T-cell (primary cell): ENCODE results near the gene TEX36. TPM values are rescaled to one million over a fixed set of nuclear protein-coding genes. Genes with fewer than 3 reads are reported as not detected.

Source experiments
- ATAC-seq, 4 experiments: fragments of 200-7000 bp in 3 of 4; fragments of 150-1000 bp in 1 of 4; cut with Tn5 transposase; replicated peaks in 1 of 4; 1 replicate in 3 of 4; 2 replicates in 1 of 4; pipeline ENCODE4 v1.10.0; 2021; ENCODE audit warnings: moderate library complexity in 3 of 4, mild to moderate bottlenecking in 2 of 4, moderate number of reproducible peaks in 1 of 4
- CTCF ChIA-PET, 2 donors: fragments of 300-600 bp; sonication (Branson Sonifier 250); formaldehyde crosslinking; loops; one replicate each; lab custom pipeline; 2022; ENCODE audit warnings: antibody characterized with exemption in 2 of 2; lab: Charles Lee
- POLR2A ChIA-PET, 2 donors: fragments of 300-600 bp; sonication (Branson Sonifier 250); formaldehyde crosslinking; loops; one replicate each; lab custom pipeline; 2022; ENCODE audit warnings: antibody characterized with exemption in 2 of 2; lab: Charles Lee
- DNase-seq, 35 experiments: peaks; one replicate each; pipeline versions ENCODE4 v3.0.0 to v3.0.0-alpha.2; 2013 to 2023
- H3K27ac ChIP-seq: one replicate; pipeline ENCODE4 v1.5.1; 2013; ENCODE audit warnings: low read length
- H3K27me3 ChIP-seq, 2 experiments: replicated peaks in 1 of 2; 1 replicate in 1 of 2; 2 replicates in 1 of 2; pipeline versions ENCODE4 v1.6.1 to v1.7.0; 2013; ENCODE audit warnings: low read length in 1 of 2, mixed read lengths in 1 of 2; ENCODE audit not compliant: control insufficient read depth in 2 of 2, insufficient read depth in 2 of 2; ENCODE audit errors: extremely low read depth in 1 of 2
- H3K36me3 ChIP-seq, 2 donors: 1 replicate in 1 of 2; 2 replicates in 1 of 2; pipeline versions ENCODE4 v1.6.1 to v1.7.0; 2013; ENCODE audit warnings: low read length in 1 of 2; ENCODE audit not compliant: control insufficient read depth in 2 of 2, insufficient read depth in 1 of 2; ENCODE audit errors: extremely low read depth in 1 of 2
- H3K4me1 ChIP-seq, 2 experiments: 1 replicate in 1 of 2; 2 replicates in 1 of 2; pipeline versions ENCODE4 v1.6.1 to v1.7.0; 2013; ENCODE audit warnings: low read length in 2 of 2, mixed read lengths in 1 of 2; ENCODE audit not compliant: insufficient read depth in 2 of 2, control insufficient read depth in 1 of 2; ENCODE audit errors: extremely low read depth in 1 of 2
- H3K4me3 ChIP-seq, 2 donors: 1 replicate in 1 of 2; 2 replicates in 1 of 2; pipeline versions ENCODE4 v1.5.1 to v1.7.0; 2013; ENCODE audit warnings: mild to moderate bottlenecking in 2 of 2, low read length in 1 of 2, moderate library complexity in 1 of 2; ENCODE audit not compliant: control insufficient read depth in 1 of 2; ENCODE audit errors: extremely low read depth in 1 of 2
- H3K9me3 ChIP-seq: 2 replicates; pipeline ENCODE4 v1.7.0; 2013
- H3K27ac Mint-ChIP-seq, 2 donors: one replicate each; pipeline ENCODE4 v1.8.0; 2020 to 2021; ENCODE audit warnings: mild to moderate bottlenecking in 2 of 2, mixed read lengths in 2 of 2
- H3K27me3 Mint-ChIP-seq, 2 donors: one replicate each; pipeline ENCODE4 v1.8.0; 2021 to 2022; ENCODE audit warnings: mixed read lengths in 2 of 2
- H3K36me3 Mint-ChIP-seq: one replicate; pipeline ENCODE4 v1.8.0; 2021; ENCODE audit warnings: mixed read lengths
- H3K4me1 Mint-ChIP-seq, 3 donors: one replicate each; pipeline ENCODE4 v1.8.0; 2020 to 2022; ENCODE audit warnings: mixed read lengths in 3 of 3, mild to moderate bottlenecking in 1 of 3
- H3K4me3 Mint-ChIP-seq, 3 donors: one replicate each; pipeline ENCODE4 v1.8.0; 2020 to 2022; ENCODE audit warnings: mild to moderate bottlenecking in 3 of 3, mixed read lengths in 3 of 3, moderate library complexity in 3 of 3
- H3K9me3 Mint-ChIP-seq, 3 donors: one replicate each; pipeline ENCODE4 v1.8.0; 2020 to 2022; ENCODE audit warnings: mixed read lengths in 3 of 3
- WGBS: methylation state at CpG from one replicate; pipeline ENCODE4 v1.1.5; 2013; ENCODE audit warnings: missing lambda C conversion rate; ENCODE audit not compliant: insufficient coverage; 5-methylcytosine and 5-hydroxymethylcytosine counted together
- total RNA-seq, 35 experiments: library from RNA in 6 of 35; stranded (reverse) in 6 of 35; fragments of 120-200 nt in 1 of 35; gene quantifications; one replicate each; pipeline versions ENCODE4 v1.2.1 to v1.2.4 and lab custom pipeline; 2013 to 2026

The TEX36 gene
- total RNA-seq, 5 donors from 2014 or later (not counting 1 experiment from before 2014, with no cell fraction given) = not detected

DNA sequence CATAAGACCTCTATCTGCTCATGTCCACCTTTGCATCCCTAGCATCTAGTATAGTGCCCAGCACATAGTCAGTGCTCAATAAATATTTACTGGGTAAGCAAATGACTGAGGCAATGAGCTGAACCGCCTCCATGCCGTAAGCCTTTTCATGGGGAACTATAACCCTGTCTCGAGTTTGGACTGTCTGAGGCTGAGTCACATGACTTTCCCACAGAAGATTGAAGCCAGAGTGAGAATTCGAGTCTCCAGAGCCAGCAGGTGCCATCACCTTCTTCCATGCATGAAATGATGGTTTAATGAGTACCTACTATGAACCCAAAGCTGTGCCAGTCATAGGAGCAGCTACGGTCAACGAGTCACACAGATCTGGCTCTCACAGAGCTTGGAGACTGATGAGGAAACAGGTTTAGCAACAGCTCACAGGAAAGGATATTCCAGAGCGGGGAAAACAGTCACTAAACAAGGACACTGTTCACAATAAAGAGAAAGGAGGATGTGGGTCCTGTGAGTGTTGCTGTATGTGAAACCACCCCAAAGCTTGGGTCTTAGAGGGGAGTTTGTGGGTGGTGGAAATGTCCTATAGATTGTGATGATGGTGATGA, 75.2 kb downstream of the TEX36 start:
- WGBS = 85% methylated on average over 5 of the region's 7 CpGs

DNA sequence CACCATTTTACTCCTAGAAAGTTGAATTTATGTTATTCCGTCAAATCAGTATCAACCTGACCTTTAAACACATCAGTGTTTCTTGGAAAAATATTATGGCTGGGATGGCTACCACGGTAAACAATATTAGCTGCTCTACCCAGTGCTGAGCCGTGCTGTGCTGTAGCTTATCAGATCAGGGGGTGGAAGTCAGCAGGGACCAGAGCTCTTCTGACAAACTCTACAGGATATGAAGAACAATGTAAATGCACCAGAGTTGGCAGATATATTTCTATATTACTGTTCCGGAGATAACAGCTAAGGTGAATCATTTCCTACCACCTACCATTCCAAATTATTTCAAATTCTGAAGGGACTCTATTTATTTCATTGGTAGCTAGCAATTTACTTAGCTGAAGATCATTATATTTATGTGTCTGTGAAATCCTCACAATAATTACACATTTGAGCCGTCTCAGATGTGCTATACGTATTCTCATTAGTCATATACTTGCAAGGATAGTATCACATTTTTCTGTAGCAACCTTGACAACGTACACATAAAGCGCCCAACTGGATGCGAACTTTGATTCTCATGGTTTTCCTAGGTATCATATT, 76.5 kb downstream of the TEX36 start:
- Histone ChIP-seq H3K36me3 (no peaks in the 10 kb centered on the region), H3K27ac (no peak overlapping the region), H3K27me3 (peaks cover 0 to 16% of the 10 kb centered on the region in 2 experiments), H3K4me1 (no peaks in the 10 kb centered on the region), H3K4me3 (no peak overlapping the region), H3K9me3 (no peaks in the 10 kb centered on the region)
- Mint-ChIP-seq H3K4me3 (no peak overlapping the region), H3K27me3 (peaks cover 6 to 16% of the 10 kb centered on the region in 2 donors), H3K9me3 (peaks cover 0 to 2% (median 0%) of the 10 kb centered on the region in 3 donors), H3K4me1 (no peaks in the 10 kb centered on the region), H3K36me3 (no peaks in the 10 kb centered on the region), H3K27ac (no peak overlapping the region)
- WGBS = 89% methylated on average over 4 of the region's 9 CpGs
- CTCF ChIA-PET = no interaction called here
- POLR2A ChIA-PET = no interaction called here
- DNase-seq (no peak), ATAC-seq (no peak)

More for the DNA sequence above, 75.2 kb downstream of the TEX36 start:
- Mint-ChIP-seq H3K27me3 (peaks cover 3 to 16% of the 10 kb centered on the region in 2 donors), H3K4me1 (no peaks in the 10 kb centered on the region), H3K4me3 (no peak overlapping the region), H3K27ac (no peak overlapping the region), H3K36me3 (no peaks in the 10 kb centered on the region), H3K9me3 (peaks cover 0 to 2% (median 0%) of the 10 kb centered on the region in 3 donors)
- DNase-seq = no peak
- H3K9me3 ChIP-seq = no peaks in the 10 kb centered on the region
- H3K27ac ChIP-seq = no peak overlapping the region
- ATAC-seq = no peak
- CTCF ChIA-PET = interaction anchor here in 1 of 2 donors (0.6 kb wide), 1 partner anchor 220 kb away, joined by 3 read pairs; no protein-coding TSS in a partner anchor
- H3K4me3 ChIP-seq = no peak overlapping the region
- H3K4me1 ChIP-seq = no peaks in the 10 kb centered on the region
- peaks cover 0 to 13% of the 10 kb centered on the region in 2 experiments for H3K27me3 ChIP-seq
- POLR2A ChIA-PET = no interaction called here
- H3K36me3 ChIP-seq = no peaks in the 10 kb centered on the region

Other genes starting within 250 kb of the TEX36 start
- 10 to 100 TPM; 40.7 to 45.8 (median 43.5) TPM for gene EDRF1, start 36.5 kb upstream of the TEX36 start, total RNA-seq
- under 1 TPM; 0.30 to 0.49 (median 0.44) TPM for gene MMP21, start 92.7 kb upstream of the TEX36 start, total RNA-seq
- 10 to 100 TPM; 28.9 to 39.2 (median 35.5) TPM for gene UROS, start 140.1 kb upstream of the TEX36 start, total RNA-seq
- 10 to 100 TPM; 34.0 to 43.2 (median 38.2) TPM for gene BCCIP, start 140.4 kb upstream of the TEX36 start, total RNA-seq
- 10 to 100 TPM in 3 of 5 donors, 1 to 10 TPM in 2; 6.9 to 13.4 (median 10.7) TPM for gene DHX32, start 198.1 kb upstream of the TEX36 start, total RNA-seq
- gene FANK1, start 213.4 kb upstream of the TEX36 start, total RNA-seq = 1 to 10 TPM in 4 of 5 donors, not detected in 1; 1.3 to 3.3 (median 2.2) TPM